GM21515 (cell line): ENCODE data around the gene CHRNE.
"Not testable (repeated sequence)": the region's sequence is repeated elsewhere in the genome, so short reads cannot be mapped to it uniquely, and the experiment has no call there.

Source experiments
- ATAC-seq: cut with Tn5 transposase; IDR thresholded peaks from one replicate; pipeline ENCODE4 v1.9.1; 2021; ENCODE audit not compliant: unreplicated experiment

The CHRNE gene

DNA sequence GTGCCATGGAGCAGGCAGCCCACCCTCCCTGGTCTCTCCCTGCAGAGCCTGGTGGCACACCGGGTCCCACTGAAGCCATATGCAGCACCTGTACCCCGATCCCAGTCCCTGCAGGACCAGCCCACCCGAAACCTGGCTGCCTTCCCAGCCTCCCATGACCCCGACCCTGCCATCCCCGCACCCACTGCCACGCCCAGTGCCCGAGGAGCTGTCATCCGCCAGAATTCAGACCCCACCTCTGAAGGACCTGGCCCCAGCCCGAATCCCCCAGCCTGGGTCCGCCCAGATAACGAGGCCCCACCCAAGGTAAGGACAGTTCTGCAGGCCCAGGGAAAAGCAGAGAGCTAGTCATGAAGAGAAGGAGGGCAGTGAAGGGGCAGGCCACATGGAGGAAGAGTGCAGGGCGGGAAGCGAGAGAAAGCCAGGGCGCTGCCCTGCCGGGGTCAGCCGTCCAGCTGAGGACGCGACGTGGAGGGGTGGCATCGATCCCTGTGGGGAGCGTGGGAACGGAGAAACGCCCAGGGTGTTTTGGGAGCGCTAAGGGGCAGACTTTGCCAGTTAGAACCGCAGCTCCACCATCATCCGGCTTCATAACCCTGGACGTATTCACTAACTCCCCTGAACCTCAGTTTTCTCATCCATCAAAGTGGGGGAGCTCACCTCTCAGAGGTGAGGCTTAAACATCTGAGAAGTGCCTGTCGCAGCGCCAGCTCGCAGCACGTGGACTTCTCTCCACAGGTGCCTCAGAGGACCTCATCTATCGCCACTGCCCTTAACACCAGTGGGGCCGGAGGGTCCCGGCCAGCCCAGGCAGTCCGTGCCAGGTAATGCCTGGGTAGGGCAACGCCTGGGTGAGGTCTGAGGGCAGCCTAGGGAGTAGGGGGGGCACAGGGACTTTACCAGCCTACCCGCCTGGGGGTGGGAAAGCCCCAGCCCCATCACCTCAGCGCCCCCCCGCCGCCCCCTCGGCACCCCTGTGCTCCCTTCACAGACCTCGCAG lies 11.2 kb downstream of the CHRNE start:
- no peak for ATAC-seq

DNA sequence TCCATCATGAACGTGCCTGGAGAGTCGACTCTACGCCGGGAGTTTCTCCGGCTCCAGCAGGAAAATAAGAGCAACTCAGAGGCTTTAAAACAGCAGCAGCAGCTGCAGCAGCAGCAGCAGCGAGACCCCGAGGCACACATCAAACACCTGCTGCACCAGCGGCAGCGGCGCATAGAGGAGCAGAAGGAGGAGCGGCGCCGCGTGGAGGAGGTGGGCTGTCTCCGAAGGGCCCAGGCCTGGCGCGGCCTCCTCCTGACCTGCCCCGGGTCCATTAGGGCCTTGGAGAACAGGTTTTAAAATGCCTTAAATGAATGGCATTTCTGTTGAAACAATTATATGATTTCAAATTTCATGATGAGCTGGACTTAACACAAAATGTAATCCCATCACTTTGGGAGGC lies 15.3 kb downstream of the CHRNE start:
- no peak for ATAC-seq

DNA sequence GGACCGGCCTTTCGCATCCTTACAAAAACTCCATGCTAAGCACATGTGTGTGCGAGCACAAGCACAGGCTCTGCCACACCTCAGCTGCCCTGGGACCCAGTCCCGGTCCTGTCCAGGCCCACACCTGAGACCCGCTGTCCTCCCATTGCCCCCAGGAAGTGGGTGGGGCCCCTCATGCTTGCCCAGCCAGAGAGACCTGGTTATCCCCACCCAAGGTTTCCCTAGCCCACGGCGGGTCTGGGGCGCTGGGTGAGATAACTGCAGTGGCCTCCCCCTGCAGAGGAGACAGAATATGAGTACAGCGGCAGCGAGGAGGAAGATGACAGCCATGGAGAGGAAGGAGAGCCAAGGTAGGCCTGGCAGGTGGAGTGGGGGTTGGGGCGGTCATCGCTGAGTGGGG lies 16.1 kb downstream of the CHRNE start:
- ATAC-seq, result no peak

DNA sequence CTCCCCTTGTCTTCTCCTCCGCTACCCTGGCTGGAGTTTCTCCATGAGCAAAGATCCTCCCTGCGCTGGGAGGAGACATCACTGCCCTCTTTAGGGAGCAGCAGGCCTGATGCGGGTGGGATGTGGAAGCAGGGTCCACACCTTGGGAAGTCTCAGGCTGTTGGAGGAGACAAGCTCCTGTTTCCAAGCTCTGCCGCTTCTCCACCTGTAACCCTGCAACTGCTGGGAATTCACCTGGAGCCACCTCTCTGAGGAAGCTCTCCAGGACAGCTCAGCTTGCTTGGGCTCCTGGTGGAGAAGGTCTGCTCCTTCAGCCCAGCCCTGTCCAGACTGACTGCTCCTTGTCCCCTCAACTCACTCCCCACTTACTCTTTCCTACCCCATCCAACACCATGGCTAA lies 18.4 kb downstream of the CHRNE start:
- ATAC-seq, result no peak

GRCh38 chr17:4881761-4882555 lies 20.9 kb downstream of the CHRNE start:
- ATAC-seq, result no peak

GRCh38 chr17:4880857-4881256 lies 22.0 kb downstream of the CHRNE start:
- no peak for ATAC-seq

GRCh38 chr17:4879601-4880000 lies 23.3 kb downstream of the CHRNE start:
- ATAC-seq, result no peak

DNA sequence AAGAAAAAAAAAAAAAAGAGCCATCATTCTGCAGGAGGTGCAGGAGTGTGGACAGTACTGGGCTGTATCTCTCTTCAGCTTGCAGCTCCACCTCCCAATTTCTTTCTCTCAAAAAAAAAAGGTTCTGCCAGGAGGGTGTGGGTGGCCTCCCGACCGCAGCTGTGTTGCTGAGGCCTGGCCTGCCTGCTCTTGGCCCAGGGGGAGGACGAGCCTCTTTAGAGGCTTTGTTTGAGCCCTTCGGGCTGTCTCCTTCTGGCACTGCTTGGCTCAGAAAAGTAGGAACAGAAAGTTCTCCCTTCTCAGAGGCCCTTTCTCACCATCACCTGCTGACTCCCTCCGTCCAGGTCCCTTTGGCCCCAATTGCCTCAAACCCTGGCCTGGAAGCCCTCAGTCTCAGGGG lies 25.8 kb downstream of the CHRNE start:
- no peak for ATAC-seq

DNA sequence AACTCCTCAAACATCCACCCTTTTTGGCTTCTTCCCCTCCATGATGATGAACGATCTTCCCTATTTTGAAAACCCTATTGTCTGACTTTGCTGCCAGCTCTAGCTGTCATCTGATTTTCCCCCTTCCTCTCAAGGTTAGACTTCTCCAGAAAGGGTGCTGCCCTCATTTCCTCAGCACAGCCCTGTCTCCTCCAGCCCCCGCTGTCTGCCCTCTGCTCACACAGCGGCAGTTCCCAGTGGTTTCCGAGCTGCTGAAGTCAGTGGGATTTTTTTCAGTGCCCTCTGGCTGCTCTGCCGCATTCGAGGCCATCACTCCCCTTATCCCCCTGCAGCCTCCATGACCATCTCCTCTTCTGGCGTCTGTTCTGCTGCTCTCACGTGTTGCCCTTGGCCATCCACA lies 30.1 kb downstream of the CHRNE start:
- no peak for ATAC-seq

DNA sequence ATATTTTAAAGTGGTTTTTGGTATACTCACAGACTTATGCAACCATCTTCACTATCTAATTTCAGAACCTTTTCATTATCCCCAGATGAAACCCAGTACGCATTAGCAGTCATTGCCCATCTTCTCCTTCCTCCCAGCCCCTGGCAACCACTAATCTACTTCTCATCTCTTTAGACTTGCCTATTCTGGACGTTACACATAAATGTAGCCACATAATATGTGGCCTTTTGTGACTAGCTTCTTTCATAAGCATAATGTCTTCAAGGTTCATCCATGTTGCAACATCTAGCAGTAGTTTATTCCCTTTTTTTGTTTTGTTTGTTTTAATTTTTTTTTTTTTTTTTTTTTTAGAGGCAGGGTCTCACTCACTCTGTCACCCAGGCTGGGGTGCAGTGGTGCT lies 32.0 kb downstream of the CHRNE start:
- no peak for ATAC-seq

DNA sequence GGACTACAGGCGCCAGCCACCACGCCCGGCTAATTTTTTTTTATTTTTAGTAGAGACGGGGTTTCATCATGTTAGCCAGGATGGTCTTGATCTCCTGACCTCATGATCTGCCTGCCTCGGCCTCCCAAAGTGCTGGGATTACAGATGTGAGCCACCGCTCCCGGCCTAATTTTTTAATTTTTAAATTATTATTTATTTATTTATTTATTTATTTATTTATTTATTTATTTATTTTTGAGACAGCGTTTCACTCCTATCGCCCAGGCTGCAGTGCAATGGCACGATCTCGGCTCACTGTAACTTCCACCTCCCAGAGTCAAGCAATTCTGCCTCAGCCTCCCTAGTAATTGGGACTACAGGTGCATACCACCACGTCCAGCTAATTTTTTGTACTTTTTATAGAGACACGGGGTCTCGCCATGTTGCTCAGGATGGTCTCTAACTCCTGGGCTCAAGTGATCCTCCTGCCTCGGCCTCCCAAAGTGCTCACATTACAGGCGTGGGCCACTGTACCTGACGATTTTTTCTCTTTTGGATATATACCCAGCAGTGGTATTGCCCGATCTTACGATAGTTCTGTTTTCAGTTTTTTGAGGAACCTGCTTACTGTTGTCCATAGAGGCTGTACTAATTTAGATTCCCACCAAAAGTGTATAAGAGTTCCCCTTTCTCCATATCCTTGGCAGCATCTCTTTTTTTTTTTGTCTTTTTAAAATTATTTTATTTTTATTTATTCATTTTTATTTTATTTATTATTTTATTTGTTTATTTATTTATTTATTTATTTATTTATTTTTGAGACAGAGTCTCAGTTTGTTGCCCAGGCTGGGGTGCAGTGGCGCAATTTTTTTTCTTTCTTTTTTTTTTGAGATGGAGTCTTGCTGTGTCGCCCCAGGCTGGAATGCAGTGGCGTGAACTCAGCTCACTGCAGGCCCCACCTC lies 33.6 kb downstream of the CHRNE start:
- ATAC-seq, result not testable (repeated sequence)

GRCh38 chr17:4867535-4867934 lies 35.4 kb downstream of the CHRNE start:
- not testable (repeated sequence) for ATAC-seq

DNA sequence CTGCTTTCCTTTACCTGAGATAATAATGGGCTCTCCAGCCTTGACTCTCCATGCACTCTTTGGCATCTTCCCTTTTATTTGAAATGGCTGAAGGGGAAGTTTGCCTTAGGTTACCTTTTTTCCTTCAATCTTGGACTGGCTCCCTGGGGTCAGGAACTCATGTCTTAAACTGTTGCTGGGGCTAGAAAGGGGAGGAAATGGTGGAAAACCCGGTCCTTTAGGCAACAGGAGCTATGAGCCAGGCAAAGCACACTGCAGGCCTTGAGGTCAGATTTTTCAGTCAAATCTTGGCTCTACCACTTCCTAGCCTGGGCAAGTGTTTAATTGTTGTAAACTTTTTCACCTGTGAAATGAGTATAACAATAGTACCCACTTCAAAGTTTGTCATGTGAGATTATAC lies 39.6 kb downstream of the CHRNE start:
- no peak for ATAC-seq

GRCh38 chr17:4862720-4863119 lies 40.2 kb downstream of the CHRNE start:
- no peak for ATAC-seq

GRCh38 chr17:4861052-4861451 lies 41.8 kb downstream of the CHRNE start:
- ATAC-seq, result no peak

- no peak for ATAC-seq
These were observed 42.2 kb downstream of the CHRNE start for GRCh38 chr17:4860651-4861050.

GRCh38 chr17:4859816-4860625 lies 42.9 kb downstream of the CHRNE start:
- ATAC-seq, result no peak

GRCh38 chr17:4858882-4859260 lies 44.0 kb downstream of the CHRNE start:
- no peak for ATAC-seq

GRCh38 chr17:4858068-4858881 lies 44.6 kb downstream of the CHRNE start:
- ATAC-seq, result no peak
